HG02870 (cell line): ENCODE results near the gene TP53TG3.
"Not testable (repeated sequence)": the region's sequence is repeated elsewhere in the genome, so short reads cannot be mapped to it uniquely, and the experiment has no call there.

ENCODE experiments used
- ATAC-seq: cut with Tn5 transposase; IDR thresholded peaks from one replicate; pipeline ENCODE4 v1.9.1; 2021; ENCODE audit warnings: mild to moderate bottlenecking, moderate library complexity; ENCODE audit not compliant: unreplicated experiment

Gene TP53TG3, protein sequence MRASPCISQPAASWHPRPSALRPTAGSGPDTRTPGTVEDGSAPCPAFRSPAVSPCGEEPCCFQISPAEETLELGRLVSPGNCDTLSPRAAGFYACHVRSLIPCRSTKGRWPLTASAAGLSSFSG

DNA sequence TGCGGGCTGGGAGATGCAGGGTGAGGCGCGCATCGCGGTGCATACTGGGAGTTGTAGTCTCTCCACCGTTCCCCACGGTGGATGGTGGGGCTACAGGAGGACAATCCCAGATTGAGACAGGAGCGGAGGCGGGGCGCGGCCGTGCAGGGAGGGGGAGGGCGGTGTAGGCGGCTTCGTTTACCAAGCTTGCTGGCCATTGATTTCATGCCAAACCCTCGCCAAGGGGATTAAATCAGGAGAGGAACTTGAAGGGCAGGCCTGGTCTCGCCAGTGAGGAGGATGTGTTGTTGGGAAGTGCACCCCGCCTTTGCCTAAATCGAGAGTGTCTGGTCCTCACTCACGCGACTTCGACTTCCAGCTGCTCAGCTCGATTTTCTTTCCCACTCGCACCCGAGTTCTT is at the start of gene TP53TG3:
TSS of gene TP53TG3 (minus strand) at position 101 of the 400 bp plus-strand sequence. CDS start at position 33, 68 bp downstream.
- not testable (repeated sequence) for ATAC-seq

GRCh38 chr16:32650876-32651275 is 25.1 kb downstream of the TP53TG3 start:
- not testable (repeated sequence) for ATAC-seq

DNA sequence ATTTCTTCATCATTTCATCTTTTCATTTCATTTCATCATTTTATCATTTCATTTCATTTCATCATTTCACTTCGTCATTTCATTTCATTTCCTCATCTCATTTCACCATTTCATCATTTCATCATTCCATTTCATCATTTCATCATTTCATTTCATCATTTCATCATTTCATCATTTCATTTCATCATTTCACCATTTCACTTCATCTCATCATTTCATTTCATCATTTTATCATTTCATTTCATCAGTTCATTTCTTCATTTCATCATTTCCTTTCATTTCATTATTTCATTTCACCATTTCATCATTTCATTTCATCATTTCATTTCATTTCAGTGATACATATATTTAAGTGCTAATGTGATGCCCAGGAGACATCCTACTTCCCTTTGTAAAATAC is 28.4 kb downstream of the TP53TG3 start:
- not testable (repeated sequence) for ATAC-seq

- not testable (repeated sequence) for ATAC-seq
Measured at GRCh38 chr16:32646780-32647179, 29.2 kb downstream of the TP53TG3 start.

GRCh38 chr16:32646177-32646576 is 29.8 kb downstream of the TP53TG3 start:
- ATAC-seq = not testable (repeated sequence)

- not testable (repeated sequence) for ATAC-seq
Measured at GRCh38 chr16:32645278-32645908, 30.6 kb downstream of the TP53TG3 start.

DNA sequence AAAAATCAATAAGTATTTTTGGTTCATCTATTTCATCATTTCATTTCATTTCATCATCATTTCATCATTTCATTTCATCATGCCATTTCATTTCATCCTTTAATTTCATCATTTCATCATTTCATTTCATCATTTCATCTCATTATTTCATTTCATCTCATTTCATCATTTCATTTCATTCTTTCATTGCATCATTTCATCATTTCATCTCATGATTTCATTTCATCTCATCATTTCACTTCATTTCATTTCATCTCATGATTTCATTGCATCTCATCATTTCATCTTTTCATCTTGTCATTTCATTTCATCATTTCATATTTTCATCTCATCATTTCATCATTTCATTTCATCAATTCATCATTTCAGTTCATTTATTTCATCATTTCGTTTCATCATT is 31.2 kb downstream of the TP53TG3 start:
- not testable (repeated sequence) for ATAC-seq

DNA sequence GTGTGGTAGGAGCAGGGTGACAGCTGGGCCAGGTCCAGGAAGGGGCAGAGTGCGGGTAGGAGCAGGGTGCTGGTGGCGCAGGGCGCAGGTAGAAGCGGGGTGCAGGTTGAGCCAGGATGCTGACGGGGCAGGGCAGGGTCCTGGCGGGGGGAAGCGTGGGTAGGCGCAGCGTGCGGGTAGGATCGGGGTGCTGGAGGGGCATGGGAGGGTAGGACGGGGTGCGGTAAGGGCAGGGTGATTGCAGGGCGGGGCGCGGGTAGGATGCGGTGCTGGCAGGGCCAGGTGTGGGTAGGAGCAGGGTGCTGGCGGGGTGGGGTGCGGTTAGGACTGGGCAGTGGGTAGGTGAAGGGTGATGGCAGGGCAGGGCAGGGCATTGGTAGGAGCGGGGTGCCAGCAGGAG is 38.4 kb downstream of the TP53TG3 start:
- ATAC-seq = not testable (repeated sequence)

- not testable (repeated sequence) for ATAC-seq
Measured at GRCh38 chr16:32632096-32632495, 43.9 kb downstream of the TP53TG3 start.
